Effector CD4-positive, alpha-beta T cell (primary cell): Measurements from ENCODE around the gene SKAP1.
"Not testable (repeated sequence)": the region's sequence is repeated elsewhere in the genome, so short reads cannot be mapped to it uniquely, and the experiment has no call there.

ENCODE experiments used
- DNase-seq: peaks from one replicate; pipeline ENCODE4 v3.0.0-alpha.2; 2020

SKAP1 gene

DNA sequence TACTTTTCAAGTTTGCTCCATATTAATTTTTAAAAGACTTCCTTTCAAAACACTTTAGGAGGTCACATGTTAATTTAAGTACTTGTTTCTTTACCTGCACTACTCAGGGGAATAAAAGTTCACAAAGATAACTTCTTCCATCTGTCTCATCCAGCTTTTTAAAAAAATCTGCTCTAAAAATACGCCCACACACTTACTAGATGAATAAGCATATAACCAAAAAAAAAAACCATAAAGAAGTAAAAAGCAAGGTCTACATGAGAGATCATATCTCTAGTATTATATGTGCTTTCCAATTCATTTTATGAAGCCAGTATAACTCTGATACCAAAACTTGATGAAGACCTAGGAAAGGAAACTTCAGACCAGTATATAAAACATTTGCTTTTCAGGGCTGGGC, 17.2 kb downstream of the SKAP1 start:
- DNase-seq = no peak

DNA sequence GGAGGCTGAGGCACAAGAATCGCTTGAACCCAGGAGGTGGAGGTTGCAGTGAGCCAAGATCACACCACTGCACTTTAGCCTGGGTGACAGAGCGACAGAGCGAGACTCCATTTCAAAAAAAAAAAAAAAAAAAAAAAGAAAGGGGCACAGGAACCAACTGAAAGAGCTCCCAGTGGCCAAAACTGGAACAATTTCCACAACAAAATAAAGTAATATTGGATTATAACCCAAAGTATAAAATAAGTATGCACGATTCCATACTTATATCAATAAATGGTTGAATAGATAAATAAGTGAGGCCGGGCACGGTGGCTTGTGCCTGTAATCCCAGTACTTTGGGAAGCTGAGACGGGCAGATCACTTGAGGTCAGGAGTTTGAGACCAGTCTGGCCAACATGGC, 19.2 kb downstream of the SKAP1 start:
- DNase-seq = not testable (repeated sequence)

DNA sequence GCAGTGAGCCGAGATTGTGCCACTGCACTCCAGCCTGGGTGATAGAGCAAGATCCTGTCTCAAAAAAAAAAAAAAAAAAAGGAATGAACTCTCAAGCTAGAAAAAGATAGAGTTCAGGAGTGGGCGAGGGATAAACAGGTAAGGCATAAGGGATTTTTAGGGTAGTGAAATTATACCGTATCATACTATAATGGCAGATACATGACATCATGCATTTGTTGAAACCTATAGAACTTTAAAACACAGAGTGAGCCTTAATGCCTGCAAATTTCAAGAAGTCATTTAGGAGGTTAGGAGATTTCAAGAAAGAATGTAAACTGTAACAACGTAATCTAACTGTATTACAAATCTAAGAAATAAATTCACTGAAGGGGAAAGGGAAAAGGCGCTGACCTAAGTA, 20.4 kb downstream of the SKAP1 start:
- DNase-seq = no peak

DNA sequence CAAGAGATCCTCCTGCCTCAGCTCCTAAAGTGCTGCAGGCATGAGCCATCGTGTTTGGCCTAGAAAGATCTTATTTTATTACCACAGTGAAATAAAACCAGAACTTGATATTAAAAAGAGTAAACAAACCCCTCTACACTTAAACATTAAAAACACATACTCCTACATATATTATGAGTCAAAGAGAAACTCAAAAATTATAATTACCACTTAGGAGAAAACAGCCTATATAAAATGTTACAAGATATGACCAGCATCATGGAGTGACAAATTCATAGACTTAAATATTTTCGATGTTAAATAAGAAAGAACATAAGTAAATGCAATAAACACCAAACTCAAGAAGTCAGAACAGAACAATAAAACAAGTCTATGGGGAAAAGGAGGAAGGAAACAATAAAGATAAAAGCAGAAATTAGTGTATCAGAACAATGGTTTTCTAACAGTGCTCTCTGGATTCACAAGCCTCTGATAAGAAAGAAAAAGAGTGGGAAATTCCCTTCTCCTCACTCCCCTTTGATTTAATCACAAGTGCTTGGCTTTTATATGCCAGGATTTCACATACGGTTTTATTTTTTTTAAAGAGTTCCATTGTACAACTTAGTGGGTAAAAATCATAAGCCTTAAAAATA, 23.0 kb downstream of the SKAP1 start:
- no peak for DNase-seq

DNA sequence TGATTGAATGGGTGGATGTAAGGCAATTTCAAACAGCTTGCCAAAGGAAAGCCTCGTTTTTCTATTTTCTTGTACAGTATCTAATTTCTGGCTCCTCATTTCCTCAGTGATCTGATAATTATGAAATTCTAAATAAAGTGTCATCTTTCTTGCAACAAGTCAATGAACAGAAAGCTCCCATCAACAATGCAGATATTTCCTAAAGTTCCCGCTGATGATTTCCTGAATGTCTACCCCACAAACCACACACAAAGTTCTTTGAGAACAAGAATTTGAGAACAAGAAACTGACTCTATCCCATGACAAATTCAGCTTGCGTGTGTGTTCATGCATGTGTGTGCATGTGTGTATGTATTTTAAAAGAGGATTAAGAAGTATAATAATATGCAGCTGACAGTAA, 35.2 kb downstream of the SKAP1 start:
- no peak for DNase-seq

DNA sequence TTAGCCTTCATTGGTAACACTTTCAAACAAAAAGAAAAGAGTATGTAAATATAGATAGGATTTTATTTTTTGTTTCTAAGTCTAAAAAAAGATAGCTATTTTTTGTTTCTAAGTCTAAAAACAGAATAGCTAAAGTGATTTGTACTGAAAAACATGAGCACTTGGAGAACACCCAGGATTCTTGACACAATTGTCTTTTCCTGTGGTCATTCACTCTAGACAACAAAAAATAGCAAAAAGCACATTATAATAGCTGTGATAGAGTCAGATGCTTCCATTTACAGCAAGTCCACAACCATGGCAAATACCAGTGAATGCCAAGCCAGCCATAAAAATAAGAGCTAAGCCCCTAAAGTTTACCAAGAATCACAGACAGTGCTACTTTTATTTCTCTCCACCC, 36.7 kb downstream of the SKAP1 start:
- no peak for DNase-seq

DNA sequence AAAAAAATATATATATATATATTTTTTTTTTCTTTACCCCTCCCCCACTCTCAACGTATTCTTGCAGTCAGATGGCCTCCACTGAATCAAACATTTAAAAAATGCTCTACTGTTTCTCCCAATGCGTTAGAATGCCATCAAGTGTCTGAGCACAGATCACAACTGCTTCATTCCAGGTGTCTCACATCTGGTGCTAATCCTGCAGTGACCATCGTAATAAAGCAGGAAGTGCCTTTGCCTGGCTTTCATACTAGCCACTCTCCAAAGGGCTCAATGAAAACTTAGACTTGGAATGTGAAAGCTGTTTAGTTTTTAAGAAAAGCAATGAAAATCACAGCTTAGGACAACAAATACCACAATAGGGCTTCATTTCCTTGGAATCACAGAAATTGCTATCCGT, 37.2 kb downstream of the SKAP1 start:
- no peak for DNase-seq

DNA sequence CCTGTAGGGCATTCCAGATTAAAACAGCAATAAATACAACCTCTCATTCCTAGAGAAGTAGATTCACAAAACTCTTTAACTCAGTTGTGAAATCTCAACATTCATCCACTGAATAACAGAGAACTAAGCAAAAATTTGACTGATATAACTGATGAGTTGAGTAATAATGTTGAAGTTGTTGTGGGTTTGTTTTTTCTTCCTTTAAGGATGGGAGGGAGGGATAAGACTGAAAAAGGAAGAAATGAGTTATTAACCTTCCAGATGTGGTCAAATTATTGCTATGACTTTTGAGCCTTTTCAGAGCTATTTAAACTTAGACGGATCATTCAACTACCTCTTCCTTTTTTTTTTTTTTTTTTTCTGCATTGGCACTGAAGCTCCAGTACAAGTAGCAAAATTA, 38.6 kb downstream of the SKAP1 start:
- DNase-seq = no peak

DNA sequence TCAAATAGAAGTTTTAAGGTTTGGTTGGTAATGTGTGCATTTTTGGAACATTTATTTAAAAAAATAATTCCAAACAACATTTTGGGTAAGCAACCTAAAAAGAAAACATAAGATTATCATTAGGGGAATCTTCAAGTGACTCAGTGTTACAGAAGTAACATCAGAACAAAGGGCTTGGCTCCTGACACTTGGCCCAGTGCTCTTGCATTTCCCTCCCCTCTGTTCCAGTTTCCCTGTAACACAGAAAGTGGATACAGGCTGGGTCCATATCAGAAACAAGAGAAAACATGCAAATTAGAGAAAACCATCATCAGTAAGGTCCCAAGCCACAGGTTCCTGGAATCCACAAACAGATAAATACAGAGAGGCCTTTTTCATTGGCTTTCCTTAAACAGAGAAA, 40.1 kb downstream of the SKAP1 start:
- DNase-seq = no peak

DNA sequence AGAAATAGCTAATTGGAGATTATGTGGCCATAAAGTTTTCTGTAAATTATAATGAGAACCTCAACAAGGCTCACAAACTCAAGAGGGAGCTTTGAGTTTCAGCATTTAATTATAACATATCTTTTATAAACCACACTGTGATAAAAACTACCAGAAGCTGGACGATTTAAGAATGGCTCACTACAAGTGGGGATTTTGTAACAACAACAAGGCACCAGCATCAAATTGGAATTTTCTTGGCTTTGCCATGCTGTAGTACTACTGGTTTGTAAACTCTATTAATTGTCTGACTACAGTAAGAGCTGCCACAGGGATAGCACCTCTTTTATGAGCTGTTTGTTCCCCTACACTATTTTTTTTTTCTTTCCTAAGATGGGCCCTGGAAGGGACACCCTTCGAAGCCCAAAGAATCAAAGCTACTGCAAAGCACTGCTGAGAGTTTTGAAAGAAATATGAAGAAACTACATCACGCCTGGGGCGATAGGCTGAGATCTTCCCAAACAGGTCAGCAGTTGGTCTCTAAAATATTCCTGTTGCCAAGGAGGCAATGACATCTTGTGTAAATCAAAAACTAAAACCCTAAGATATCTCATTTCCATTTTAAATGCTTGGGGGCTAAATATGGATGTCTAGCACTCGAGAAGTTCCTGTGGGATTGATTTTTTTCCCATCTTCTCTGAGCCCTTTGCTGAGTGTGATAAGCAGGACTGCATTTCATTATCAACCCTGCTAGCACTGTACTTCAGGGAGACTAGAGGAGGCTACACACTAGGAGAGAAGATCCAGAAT, 40.9 kb downstream of the SKAP1 start:
- DNase-seq = no peak

DNA sequence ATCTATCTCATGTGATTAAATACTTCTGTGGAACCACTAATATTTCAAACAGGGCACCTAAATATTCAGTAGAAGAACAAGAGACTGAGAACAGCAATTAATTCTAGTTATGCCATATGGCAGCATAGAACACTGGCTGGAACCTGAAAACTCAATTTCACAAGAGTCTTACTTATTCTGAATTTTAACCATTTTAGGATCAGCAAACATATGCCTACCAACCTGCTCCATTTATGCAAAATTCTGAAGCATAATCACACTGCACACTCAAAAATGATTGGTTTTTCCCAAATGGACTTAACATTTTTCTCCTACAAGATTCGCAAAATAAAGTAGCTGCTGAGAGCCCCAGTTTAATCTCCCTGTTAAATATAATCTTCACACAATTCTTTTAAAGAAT, 43.2 kb downstream of the SKAP1 start:
- DNase-seq = no peak

DNA sequence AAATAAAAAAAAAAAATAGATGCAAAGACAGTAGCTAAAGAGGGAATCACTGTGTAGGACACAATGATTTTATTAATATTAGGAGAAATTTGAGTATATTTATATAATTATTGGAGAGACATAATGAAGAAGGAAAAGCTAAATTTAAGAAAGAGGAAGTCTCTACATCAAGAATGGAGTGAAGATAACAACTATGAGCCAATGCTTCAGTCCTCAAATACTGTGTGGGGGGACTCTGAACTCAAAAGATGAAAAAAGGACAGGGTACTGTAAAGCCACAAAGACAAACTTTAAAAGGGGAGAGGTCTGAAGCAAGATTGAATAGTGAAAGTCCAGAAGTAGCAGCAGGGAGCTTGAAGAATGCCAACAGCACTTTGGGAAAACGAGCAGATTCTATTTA, 44.7 kb downstream of the SKAP1 start:
- no peak for DNase-seq

DNA sequence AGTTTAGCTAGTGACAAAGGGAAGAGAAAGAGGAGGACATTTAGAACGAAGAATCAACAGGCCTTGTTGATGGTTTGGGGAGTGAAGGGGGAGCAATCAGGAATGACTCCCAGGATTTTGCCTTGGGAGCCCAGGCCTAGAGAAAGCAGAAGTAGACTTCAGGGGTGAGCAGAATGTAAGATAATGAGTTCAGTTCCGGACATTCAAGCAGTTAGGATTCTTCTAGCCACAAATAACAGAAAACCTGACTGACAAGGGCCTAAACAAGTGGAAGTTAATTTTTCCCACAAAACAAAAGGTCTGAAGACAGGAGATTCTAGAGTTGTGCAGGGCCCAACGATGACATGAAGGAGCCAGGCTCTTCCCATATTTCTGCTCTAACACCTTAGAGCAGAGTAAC, 45.9 kb downstream of the SKAP1 start:
- DNase-seq = no peak

DNA sequence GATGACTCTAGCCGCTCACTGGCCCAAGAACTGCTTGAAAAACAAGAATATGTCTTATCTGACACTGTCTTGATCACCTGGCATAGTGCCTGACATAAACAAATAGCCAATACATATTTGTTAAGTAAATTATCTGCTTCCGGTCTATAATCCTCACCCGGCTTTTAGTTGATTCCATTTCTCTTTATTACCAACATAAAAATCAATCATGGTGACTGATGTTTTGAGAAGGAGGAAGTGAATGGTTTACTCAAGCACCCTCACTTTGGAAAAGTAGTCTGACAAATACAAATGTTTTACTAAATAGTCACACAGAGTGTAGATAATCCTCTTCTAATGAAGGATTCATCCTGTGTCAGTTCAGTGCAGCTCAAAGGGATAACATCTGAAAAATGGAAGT, 47.0 kb downstream of the SKAP1 start:
- DNase-seq = no peak

DNA sequence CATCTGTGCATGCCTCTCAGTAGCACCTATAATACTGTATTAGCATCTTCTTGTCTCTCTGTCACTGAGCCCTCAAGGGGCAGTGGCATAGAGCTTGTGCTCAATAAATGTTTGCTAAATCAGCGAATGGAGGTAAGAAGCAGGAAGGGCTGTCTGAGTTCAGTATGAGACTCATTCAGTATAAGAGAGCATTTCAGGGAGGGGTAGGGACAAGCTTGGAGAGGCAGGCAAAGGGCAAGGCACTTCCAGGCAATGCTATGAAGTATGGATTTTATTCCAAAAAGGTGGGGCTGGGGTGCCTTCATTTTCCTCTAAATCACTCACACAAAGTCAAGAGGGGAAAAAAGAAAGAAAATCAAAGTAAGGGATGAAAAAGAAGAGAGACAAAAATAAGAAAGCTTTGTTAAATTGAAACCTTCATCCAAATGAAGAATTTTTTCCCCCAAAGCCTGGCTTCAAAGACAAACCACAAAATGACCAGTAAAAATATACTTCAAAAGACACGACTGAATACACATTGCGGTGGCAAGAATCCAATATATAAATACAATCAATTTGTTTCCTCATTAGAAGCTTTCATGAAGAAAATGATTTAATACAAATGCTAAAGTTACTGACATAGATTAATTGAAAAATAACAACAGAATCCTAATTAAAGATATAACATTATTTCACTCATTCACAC, 51.2 kb downstream of the SKAP1 start:
- DNase-seq = no peak

DNA sequence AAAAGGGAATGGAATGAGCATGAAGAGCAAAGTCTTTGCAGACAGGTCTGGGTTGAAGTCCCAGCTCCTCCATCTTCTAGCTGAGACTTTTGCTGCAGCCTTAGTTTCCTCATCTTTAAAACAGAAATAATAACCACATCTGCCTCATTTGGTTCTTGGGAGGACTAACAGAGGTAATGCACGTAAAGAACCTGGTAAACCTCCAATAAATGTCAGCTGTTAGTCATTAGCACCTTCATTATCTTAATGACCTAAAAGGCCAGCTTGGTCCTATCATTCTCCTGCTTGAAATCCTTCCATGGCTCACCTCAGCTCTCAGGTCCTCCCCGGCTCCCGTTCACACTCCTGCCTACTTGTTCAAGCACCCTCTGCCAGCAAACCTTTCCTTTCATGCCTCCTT, 51.8 kb downstream of the SKAP1 start:
- no peak for DNase-seq

DNA sequence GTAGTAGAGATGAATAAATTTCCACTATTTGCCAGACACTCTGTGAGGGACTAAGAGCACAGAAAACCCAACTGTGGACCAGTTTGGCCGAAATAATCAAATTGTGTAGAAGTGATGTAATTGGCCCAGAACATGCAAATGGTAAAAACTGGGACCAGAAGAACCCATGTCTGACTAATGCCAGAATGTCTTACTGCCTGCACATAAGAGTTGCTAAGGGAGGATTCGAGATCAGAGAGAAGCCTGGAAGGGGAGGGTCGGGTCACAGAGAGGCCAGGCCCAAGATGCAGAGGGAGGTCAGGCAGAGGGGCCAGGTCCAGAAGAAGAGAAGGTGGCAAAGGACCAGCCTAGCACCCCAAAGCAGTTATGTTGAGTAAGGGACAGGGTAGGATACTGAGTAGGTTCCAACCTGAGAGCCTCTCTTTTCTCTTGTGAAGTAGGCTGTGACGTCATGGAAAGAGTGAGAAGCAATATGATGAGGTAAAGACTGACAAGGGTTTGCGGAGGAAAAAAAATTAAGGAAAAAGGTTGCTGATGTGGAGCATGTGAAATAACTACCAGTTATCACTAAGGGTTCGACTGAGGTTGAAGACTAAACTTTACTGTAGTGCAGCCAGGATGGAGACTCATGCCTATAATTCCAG, 53.2 kb downstream of the SKAP1 start:
- no peak for DNase-seq

DNA sequence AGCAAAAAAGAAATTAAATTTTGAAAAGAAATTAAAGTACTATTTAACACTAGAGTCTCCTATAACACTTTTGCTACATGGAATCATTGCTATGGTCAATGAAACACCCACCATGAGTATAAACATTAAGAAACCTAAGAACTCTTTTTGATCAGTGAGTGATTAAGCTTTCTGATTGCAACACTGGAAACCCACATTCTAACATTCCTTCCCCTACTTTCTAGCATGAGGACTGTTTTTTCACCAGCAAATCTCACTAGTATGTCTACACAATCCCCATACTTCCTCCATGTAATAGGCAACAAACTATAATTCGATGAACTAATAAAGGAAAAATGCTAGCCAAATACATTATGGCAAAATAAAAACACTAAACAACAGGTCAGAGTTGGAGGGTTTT, 54.7 kb downstream of the SKAP1 start:
- no peak for DNase-seq

DNA sequence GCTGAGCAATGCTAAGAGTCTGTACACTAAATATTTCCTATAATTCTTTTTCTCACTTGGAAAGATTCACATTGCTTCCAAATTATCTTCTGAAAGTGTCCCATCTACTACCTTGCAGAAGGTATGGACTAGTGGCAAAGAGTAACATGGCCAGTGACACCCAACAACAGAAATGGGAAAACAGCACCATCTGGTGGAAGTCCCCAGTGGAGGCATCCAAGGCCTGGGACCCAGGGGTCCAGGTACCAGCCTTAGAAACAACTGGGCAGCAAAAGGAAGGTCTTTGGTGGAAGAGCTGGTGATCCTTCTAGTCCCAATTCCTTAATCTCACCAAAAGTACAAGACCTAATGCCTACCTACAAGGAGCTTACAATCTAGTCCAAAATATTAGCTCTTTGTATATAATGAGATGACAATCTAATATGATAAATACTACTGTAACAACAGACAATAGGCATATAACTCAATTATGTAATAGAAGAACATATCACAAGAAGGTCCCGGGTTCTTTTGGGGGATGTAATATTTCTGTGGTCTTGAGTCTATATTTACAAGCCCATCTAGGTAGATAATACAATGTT, 55.3 kb downstream of the SKAP1 start:
- peak; percentile 8 for DNase-seq

DNA sequence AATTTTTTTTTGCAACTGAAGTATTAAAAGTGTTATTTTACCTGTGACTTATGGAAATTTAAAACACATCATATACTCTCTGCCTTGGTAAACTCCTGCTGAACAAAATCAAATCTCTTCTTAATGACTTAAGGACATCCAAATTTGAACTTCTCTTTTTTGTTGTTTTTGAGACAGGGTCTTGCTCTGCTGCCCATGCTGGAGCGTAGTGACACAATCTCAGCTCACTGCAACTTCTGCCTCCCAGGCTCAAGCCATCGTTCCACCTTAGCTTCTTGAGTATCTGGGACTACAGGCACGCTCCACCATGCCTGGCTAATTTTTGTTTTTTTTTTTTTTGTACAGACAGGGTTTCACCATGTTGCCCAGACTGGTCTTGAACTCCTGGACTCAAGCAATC, 56.1 kb downstream of the SKAP1 start:
- DNase-seq = no peak

DNA sequence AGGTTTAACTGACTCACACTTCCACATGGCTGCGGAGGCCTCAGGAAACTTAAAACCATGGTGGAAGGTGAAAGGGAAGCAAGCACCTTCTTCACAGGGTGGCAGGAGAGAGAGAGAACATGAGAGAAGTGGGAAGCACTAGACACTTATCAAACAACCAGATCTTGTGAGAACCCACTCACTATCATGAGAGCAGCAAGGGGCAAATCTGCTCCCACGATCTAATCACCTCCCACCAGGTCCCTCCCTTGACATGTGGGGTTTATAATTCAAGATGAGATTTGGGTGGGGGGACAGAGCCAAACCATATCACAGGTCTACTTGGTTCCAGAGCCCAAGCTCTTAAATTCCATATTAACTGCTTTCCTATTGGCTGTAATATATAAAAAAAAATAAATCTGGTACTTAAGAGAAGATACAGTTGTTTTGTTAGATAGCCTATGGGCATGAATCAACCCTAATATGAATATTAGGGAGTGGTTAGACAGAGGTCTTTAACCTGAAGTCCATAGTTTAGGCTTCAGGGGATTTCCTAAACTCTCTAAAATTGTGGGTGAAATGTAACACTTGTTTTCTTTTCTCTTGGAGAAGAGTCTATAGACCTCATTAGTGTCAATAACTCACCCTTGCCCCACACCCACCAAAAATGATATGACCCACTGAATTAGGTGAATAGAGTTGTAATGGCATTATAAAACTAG, 56.7 kb downstream of the SKAP1 start:
- DNase-seq = no peak

DNA sequence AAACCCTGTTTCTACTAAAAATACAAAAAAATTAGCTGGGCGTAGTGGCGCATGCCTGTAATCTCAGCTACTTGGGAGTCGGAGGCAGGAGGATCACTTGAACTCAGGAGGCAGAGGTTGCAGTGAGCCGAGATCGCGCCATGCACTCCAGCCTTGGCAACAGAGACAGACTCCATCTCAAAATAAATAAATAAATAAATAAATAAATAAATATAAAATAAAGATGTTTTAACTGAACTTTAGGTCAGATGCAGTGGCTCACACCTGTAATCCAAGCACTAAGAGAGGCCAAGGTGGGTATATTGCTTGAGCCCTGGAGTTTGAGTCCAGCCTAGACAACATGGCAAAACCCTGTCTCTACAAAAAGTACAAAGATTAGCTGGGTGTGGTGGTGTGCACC, 61.0 kb downstream of the SKAP1 start:
- DNase-seq = not testable (repeated sequence)
